MM.1S (cell line): ENCODE results near the gene BMPR1A.

Experiments
- DNase-seq: peaks from one replicate; pipeline ENCODE4 v3.0.0-alpha.2; 2015
- H2AFZ ChIP-seq: fragments of 300-600 bp; sonication (generic); 2 replicates; pipeline ENCODE4 v1.6.0; 2016; ENCODE audit warnings: antibody characterized with exemption, low read length
- H3F3A ChIP-seq: fragments of 300-600 bp; sonication (generic); 2 replicates; pipeline ENCODE4 v1.6.1; 2016; ENCODE audit warnings: mild to moderate bottlenecking, antibody characterized with exemption, low read length, moderate library complexity, mixed read lengths; ENCODE audit not compliant: insufficient read depth
- H3K27ac ChIP-seq: fragments of 300-600 bp; sonication (generic); 2 replicates; pipeline ENCODE4 v1.5.1; 2016; ENCODE audit warnings: mild to moderate bottlenecking, low read length
- H3K27me3 ChIP-seq: fragments of 300-600 bp; sonication (generic); replicated peaks from 2 replicates; pipeline ENCODE4 v1.6.0; 2016; ENCODE audit warnings: low read length; ENCODE audit not compliant: insufficient read depth
- H3K36me3 ChIP-seq: fragments of 300-600 bp; sonication (generic); replicated peaks from 2 replicates; pipeline ENCODE4 v1.6.1; 2016; ENCODE audit warnings: mild to moderate bottlenecking, low read length, mixed read lengths; ENCODE audit not compliant: insufficient read depth
- H3K4me1 ChIP-seq: fragments of 300-600 bp; sonication (generic); 2 replicates; pipeline ENCODE4 v1.6.1; 2016; ENCODE audit warnings: low read length, mixed read lengths
- H3K4me2 ChIP-seq: fragments of 300-600 bp; sonication (generic); 2 replicates; pipeline ENCODE4 v1.6.0; 2016; ENCODE audit warnings: low read depth, low read length
- H3K4me3 ChIP-seq: fragments of 300-600 bp; sonication (generic); 2 replicates; pipeline ENCODE4 v1.5.1; 2016; ENCODE audit warnings: low read length, mixed read lengths
- H3K79me2 ChIP-seq: fragments of 300-600 bp; sonication (generic); 2 replicates; pipeline ENCODE4 v1.6.1; 2016; ENCODE audit warnings: mixed run types, low read length, mixed read lengths
- H3K9ac ChIP-seq: fragments of 300-600 bp; sonication (generic); 2 replicates; pipeline ENCODE4 v1.6.1; 2016; ENCODE audit warnings: low read length, mixed read lengths
- H3K9me2 ChIP-seq: fragments of 300-600 bp; sonication (generic); replicated peaks from 2 replicates; pipeline ENCODE4 v1.6.1; 2016; ENCODE audit warnings: mild to moderate bottlenecking, low read length, mixed read lengths; ENCODE audit not compliant: insufficient read depth
- H3K9me3 ChIP-seq: fragments of 300-600 bp; sonication (generic); replicated peaks from 2 replicates; pipeline ENCODE4 v1.6.1; 2016; ENCODE audit warnings: mild to moderate bottlenecking, low read length, mixed read lengths; ENCODE audit not compliant: insufficient read depth
- H4K20me1 ChIP-seq: fragments of 300-600 bp; sonication (generic); 2 replicates; pipeline ENCODE4 v1.6.1; 2016; ENCODE audit warnings: mild to moderate bottlenecking, low read length, moderate library complexity, mixed read lengths; ENCODE audit not compliant: insufficient read depth
- CTCF ChIP-seq: fragments of 300-600 bp; sonication (generic); IDR thresholded peaks from 2 replicates; pipeline ENCODE4 v1.5.1; 2016; ENCODE audit warnings: antibody characterized with exemption, low read length, mixed read lengths
- EZH2 ChIP-seq: fragments of 300-600 bp; sonication (generic); optimal IDR thresholded peaks from 2 replicates; pipeline ENCODE3; 2017; ENCODE audit warnings: low read depth, mild to moderate bottlenecking, antibody characterized with exemption, low read length, mixed read lengths
- EZH2phosphoT487 ChIP-seq: fragments of 300-600 bp; sonication (generic); IDR thresholded peaks from 2 replicates; pipeline ENCODE4 v1.6.1; 2018; ENCODE audit warnings: antibody characterized with exemption, low read length

The BMPR1A gene

GRCh38 chr10:86956195-86956847 is 199.9 kb downstream of the BMPR1A start:
- Histone ChIP-seq H3K36me3 (no peaks in the 10 kb centered on the region), H3K4me3 (no peak overlapping the region), H3F3A (no peaks in the 10 kb centered on the region), H3K79me2 (no peaks in the 10 kb centered on the region), H3K9me2 (no peaks in the 10 kb centered on the region), H3K27me3 (no peaks in the 10 kb centered on the region), H4K20me1 (no peaks in the 10 kb centered on the region), H2AFZ (no peak overlapping the region), H3K9me3 (no peaks in the 10 kb centered on the region), H3K9ac (no peak overlapping the region), H3K4me1 (0 out of 2 replicates have a peak, but pooled peaks cover 3% of the 10 kb centered on the region), H3K27ac (no peak overlapping the region), H3K4me2 (no peak overlapping the region)
- TF ChIP-seq EZH2phosphoT487 (no peak), EZH2 (no peak), CTCF (no peak)
- DNase-seq, result no peak

GRCh38 chr10:86956848-86957448 is 200.5 kb downstream of the BMPR1A start:
- H3F3A ChIP-seq, result no peaks in the 10 kb centered on the region
- H4K20me1 ChIP-seq, result no peaks in the 10 kb centered on the region
- H3K4me3 ChIP-seq, result no peak overlapping the region
- no peaks in the 10 kb centered on the region for H3K79me2 ChIP-seq
- H3K9ac ChIP-seq, result no peak overlapping the region
- 0 out of 2 replicates have a peak, but pooled peaks cover 3% of the 10 kb centered on the region for H3K4me1 ChIP-seq
- no peak overlapping the region for H3K27ac ChIP-seq
- H3K36me3 ChIP-seq, result no peaks in the 10 kb centered on the region
- H2AFZ ChIP-seq, result no peak overlapping the region
- no peak for DNase-seq
- no peaks in the 10 kb centered on the region for H3K9me3 ChIP-seq
- TF ChIP-seq CTCF, result no peak
- TF ChIP-seq EZH2phosphoT487, result no peak
- TF ChIP-seq EZH2, result no peak
- no peaks in the 10 kb centered on the region for H3K9me2 ChIP-seq
- no peak overlapping the region for H3K4me2 ChIP-seq
- H3K27me3 ChIP-seq, result no peaks in the 10 kb centered on the region

- H3F3A ChIP-seq, result no peaks in the 10 kb centered on the region
- H3K4me1 ChIP-seq, result 0 out of 2 replicates have a peak, but pooled peaks cover 3% of the 10 kb centered on the region
- no peaks in the 10 kb centered on the region for H3K36me3 ChIP-seq
- no peak within 1 kb of the TSS for H2AFZ ChIP-seq
- H3K4me3 ChIP-seq, result no peak within 1 kb of the TSS
- TF ChIP-seq EZH2phosphoT487 (no peak), CTCF (no peak), EZH2 (no peak)
- no peak within 1 kb of the TSS for H3K4me2 ChIP-seq
- H3K9me3 ChIP-seq, result no peaks in the 10 kb centered on the region
- H3K9me2 ChIP-seq, result no peaks in the 10 kb centered on the region
- no peaks in the 10 kb centered on the region for H3K79me2 ChIP-seq
- no peak within 1 kb of the TSS for H3K9ac ChIP-seq
- no peak within 1 kb of the TSS for H3K27ac ChIP-seq
- H3K27me3 ChIP-seq, result no peaks in the 10 kb centered on the region
- H4K20me1 ChIP-seq, result no peaks in the 10 kb centered on the region
- no peak for DNase-seq
Observed at GRCh38 chr10:86957471-86958115, 201.2 kb downstream of the BMPR1A start, which contains the start of gene MMRN2. TSS of gene MMRN2 (minus strand) at chr10:86957615. CDS start at chr10:86957541, 74 bp downstream.
